ENCODE data around the gene MTMR6.
"Not testable (repeated sequence)": the region's sequence is repeated elsewhere in the genome, so short reads cannot be mapped to it uniquely, and the experiment has no call there.

MTMR6 gene

GRCh38 chr13:25286969-25287961 is at the start of gene MTMR6:
Gene MTMR6 (minus strand): TSS chr13:25287488. CDS start chr13:25287247, 241 bp downstream.
- peak; percentile 94 for DNase-seq

DNA sequence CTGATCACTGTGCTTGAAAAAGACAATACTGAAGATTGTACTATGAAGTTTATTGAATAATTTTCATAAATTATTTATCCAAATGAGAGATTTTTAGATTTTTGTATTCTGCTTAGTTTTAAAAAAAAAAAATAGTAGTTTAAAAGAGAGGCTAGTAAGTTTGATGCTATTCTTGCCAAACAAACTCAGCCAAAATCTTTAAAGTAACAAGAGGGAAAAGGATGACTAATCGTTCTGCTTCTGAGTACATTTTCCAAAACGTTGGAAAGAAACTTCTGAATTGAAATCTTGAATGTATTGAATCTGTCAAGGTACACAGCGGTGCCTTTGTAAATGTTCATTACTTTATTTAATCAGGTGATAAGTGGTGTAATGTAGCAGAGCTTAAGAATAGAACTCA is 48.6 kb upstream of the MTMR6 start:
- no peak for DNase-seq

GRCh38 chr13:25330541-25330940 is 43.3 kb upstream of the MTMR6 start:
- DNase-seq, result no peak

- DNase-seq, result no peak
Observed at GRCh38 chr13:25329706-25330105, 42.4 kb upstream of the MTMR6 start.

- no peak for DNase-seq
Observed at GRCh38 chr13:25324100-25324499, 36.8 kb upstream of the MTMR6 start.

DNA sequence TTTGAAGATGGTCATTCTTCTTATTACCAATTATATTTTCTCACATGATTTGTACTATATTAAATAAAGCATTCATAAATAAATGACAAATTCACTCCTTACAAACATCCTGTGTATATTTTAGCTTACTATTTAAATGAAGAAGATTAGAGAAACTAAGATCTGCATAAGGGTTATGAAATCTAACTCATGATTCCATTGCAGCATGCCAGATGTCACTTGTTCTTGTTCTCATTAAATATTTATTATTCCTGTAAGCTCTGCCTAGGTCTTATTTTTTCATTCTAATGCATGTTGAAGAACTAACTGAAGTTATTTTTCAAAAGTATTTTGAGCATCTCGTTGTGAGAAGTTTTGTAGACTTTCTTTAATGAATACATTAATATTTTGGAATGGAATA is 32.5 kb upstream of the MTMR6 start:
- DNase-seq, result no peak

DNA sequence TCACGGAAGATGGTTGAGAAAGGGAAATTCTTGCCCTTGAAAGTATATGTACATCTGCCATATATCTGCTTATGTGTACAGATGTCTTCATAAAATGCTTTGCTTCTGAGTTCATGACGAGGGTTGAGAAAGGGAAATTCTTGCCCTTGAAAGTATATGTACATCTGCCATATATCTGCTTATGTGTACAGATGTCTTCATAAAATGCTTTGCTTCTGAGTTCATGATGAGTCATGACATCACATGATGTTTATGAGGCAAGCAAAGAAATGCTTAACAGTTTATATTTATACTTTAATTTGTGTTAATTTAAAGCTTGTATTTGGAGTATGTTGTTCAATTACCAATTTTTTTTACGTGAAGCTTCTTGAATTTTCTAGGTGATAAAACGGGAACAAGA is 31.7 kb upstream of the MTMR6 start:
- DNase-seq, result not testable (repeated sequence)

GRCh38 chr13:25310891-25311290 is 23.6 kb upstream of the MTMR6 start:
- no peak for DNase-seq

GRCh38 chr13:25306671-25307464 is 19.6 kb upstream of the MTMR6 start:
- DNase-seq, result no peak

DNA sequence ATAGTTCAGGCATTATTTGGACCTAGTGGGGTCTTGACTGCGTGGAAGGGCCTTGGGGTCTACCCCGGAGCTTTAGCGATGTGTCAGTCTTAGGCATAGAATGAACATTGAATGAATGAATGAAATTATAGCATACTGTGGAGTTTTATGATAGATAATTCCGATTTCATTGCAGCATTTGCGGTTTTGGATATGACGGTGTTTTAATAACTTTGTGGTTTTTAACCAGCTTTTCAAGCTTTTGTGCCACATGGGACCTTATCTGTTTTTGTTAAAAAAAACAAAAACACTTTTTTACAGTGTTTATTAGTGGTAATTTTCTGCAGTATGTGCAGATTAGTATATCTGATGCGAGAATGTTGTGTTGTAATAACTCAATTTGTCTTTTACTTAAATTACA is 14.8 kb upstream of the MTMR6 start:
- DNase-seq, result no peak

GRCh38 chr13:25301347-25302113 is 14.2 kb upstream of the MTMR6 start, which contains the start of gene NUP58:
Gene NUP58 (plus strand): TSS chr13:25301625. CDS start chr13:25301774, 149 bp downstream.
- DNase-seq, result peak; percentile 94

DNA sequence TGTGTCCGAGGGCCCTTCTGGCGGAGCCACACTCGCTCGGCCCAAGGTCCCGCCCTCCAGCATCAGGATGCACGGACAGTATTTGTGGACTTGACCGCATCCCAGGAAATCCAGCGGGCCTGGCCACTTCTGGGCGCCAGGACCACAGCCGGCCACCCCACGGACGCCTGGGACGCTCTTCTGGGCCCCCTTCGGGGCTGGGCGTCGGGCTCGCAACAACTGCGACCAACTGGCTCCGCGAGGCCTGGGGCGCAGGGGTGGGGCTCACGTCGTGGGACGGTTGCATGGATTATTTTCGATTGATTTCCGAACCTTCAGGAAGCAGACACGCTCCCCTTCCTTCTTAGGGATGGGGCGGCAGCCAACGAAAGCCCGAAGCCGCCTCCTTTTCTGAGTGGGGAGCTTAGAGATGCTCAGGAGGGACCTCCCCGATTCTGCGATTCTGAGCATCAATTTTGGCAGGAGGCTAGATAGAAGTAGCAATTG is 13.6 kb upstream of the MTMR6 start:
- no peak for DNase-seq

DNA sequence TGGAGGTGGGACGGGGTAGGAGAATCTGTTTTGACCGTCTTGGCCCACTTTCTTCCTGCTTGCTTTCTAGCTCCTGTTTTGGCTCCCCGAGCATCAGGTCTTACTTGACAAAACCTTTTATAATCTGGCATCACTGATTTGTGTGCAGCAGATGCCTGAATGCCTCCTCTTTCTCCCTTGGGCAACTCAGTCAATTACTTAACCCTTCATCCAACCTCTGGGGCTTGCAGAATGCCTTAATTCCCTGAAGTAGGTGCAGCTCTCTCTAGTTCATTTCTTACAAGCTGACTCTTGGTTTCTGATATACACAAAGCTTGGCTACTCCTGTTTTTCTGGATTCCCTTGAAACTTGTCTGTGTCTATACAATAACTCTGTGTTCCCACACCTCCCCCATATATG is 8.4 kb upstream of the MTMR6 start:
- DNase-seq, result no peak

DNA sequence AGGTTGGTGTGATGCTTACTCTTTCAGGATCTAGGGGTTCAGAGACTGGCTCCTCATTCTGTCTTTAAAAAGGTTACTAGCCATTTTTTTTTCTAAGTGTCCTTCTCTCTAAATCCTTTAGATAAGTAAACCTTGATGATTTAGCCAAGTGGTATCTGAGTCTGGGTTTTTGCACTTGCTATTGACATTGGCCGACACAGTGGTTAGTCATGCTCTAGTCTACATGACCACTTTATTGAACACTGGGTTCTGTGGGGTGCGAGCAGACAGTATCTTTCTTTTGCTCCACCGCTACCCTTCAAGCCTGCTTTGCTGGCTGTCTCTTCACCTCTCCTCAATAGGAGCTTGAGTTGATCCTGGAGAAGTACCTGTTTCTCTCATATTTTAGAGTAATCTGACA is 7.9 kb upstream of the MTMR6 start:
- DNase-seq, result no peak

- DNase-seq, result peak; percentile 45
Observed at GRCh38 chr13:25292301-25292700, 5.0 kb upstream of the MTMR6 start.

- no peak for DNase-seq
Observed at GRCh38 chr13:25291691-25292090, 4.4 kb upstream of the MTMR6 start.

- DNase-seq, result no peak
Observed at GRCh38 chr13:25288966-25289365, 1.7 kb upstream of the MTMR6 start.

- DNase-seq, result peak; percentile 53
Observed at GRCh38 chr13:25286308-25286968, 850 bp downstream of the MTMR6 start.

GRCh38 chr13:25281935-25282332 is 5.4 kb downstream of the MTMR6 start:
- no peak for DNase-seq

DNA sequence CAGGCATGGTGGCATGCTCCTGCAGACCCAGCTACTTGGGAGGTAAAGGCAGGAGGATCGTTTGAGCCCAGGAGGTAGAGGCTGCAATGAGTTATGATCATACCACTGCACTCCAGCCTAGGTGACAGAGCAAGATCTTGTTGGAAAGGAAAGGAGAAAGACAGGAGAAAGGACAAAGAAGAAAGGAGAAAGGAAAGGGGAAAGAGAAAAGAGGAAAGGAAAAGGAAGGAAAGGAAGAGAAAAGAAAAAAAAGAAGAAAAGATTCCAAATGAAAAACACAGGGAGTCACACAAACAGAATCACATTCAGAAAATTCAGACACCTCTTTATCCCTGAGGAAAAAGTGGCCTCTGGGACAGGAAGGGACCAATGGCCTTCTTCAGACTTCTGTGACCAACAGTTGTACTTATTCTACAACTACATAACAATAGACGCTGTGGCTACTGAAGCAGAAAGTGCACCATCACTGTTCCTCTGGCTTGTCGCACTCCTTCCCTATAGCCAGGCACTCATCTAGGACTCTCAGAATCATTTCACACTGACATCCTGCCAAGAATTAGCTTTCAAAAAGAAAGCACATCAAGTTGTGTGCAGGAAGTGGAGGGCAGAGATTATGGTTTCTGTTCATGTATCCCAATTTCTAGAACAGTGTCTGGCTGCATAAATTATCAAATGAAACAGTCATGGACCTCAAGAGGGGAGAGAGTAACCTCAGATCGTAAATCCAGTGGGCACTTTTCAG is 5.9 kb downstream of the MTMR6 start:
- DNase-seq, result no peak

GRCh38 chr13:25280396-25280795 is 6.9 kb downstream of the MTMR6 start:
- DNase-seq, result no peak
